ENCODE data around the gene SYNPR. TPM values are rescaled to one million over a fixed set of nuclear protein-coding genes. Genes with fewer than 3 reads are reported as not detected.

Gene SYNPR
- total RNA-seq, 1 experiment from 2014 or later, result not detected

DNA sequence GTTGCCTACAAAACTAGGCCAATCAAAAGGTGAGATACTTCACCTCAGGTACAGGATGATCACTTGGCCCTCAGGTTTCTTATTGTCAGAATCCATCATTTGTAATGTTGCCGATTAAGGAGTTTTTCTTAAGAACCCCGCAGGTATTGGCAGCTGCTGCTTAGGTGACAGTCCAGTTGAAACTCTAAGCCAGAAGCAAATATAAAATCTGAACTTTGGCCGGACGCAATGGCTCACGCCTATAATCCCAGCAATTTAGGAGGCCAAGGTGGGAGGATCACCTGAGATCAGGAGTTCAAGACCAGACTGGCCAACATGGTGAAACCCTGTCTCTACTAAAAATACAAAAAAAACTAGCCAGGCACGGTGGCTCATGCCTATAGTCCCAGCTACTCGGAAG, 331.3 kb downstream of the SYNPR start:
- no peak for ATAC-seq
- intact Hi-C loops (cut with micrococcal nuclease), result no loop called here
- ChIA-PET CTCF (no interaction called here), POLR2A (ENCODE audit: unreplicated experiment) (no interaction called here)
- DNase-seq, result no peak
- H3K79me2 ChIP-seq (ENCODE audit: low read length), result no peaks in the 10 kb centered on the region
- no peaks in the 10 kb centered on the region for H3K9me2 ChIP-seq (replicated peaks; ENCODE audit: low read length)
- no peaks in the 10 kb centered on the region for H4K20me1 ChIP-seq (ENCODE audit: low read length)
- H3K9ac ChIP-seq (ENCODE audit: low read length), result no peak overlapping the region
- no peaks in the 10 kb centered on the region for H3F3A ChIP-seq (ENCODE audit: low read length, unreplicated experiment)
- H3K27ac ChIP-seq (ENCODE audit: low read length), result no peak overlapping the region
- H3K9me3 ChIP-seq (ENCODE audit: low read length), result no peaks in the 10 kb centered on the region
- no peak for TF ChIP-seq EZH2 (IDR thresholded peaks at IDR 0.05; ENCODE audit: low read length, unreplicated experiment)
- no peak for TF ChIP-seq EZH2phosphoT487 (IDR thresholded peaks at IDR 0.05; ENCODE audit: borderline replicate concordance, low read length)
- TF ChIP-seq, protein P1, sequence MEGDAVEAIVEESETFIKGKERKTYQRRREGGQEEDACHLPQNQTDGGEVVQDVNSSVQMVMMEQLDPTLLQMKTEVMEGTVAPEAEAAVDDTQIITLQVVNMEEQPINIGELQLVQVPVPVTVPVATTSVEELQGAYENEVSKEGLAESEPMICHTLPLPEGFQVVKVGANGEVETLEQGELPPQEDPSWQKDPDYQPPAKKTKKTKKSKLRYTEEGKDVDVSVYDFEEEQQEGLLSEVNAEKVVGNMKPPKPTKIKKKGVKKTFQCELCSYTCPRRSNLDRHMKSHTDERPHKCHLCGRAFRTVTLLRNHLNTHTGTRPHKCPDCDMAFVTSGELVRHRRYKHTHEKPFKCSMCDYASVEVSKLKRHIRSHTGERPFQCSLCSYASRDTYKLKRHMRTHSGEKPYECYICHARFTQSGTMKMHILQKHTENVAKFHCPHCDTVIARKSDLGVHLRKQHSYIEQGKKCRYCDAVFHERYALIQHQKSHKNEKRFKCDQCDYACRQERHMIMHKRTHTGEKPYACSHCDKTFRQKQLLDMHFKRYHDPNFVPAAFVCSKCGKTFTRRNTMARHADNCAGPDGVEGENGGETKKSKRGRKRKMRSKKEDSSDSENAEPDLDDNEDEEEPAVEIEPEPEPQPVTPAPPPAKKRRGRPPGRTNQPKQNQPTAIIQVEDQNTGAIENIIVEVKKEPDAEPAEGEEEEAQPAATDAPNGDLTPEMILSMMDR (conservative IDR thresholded peaks at IDR 0.05; ENCODE audit: low read depth, low read length), result no peak
- H3K4me3 ChIP-seq (ENCODE audit: low read length), result no peak overlapping the region
- BruUV-seq (replicated peaks), result no TSS peak
- no peaks in the 10 kb centered on the region for H3K4me1 ChIP-seq (ENCODE audit: insufficient read depth, low read length)
- no peaks in the 10 kb centered on the region for H3K36me3 ChIP-seq (ENCODE audit: low read depth, low read length)
- H3K27me3 ChIP-seq (ENCODE audit: low read length), result peaks cover 8% of the 10 kb centered on the region; the same call in 1 of the 2 replicates
- H3K4me2 ChIP-seq (ENCODE audit: low read length), result no peak overlapping the region
- no peak overlapping the region for H2AFZ ChIP-seq (ENCODE audit: low read length)

DNA sequence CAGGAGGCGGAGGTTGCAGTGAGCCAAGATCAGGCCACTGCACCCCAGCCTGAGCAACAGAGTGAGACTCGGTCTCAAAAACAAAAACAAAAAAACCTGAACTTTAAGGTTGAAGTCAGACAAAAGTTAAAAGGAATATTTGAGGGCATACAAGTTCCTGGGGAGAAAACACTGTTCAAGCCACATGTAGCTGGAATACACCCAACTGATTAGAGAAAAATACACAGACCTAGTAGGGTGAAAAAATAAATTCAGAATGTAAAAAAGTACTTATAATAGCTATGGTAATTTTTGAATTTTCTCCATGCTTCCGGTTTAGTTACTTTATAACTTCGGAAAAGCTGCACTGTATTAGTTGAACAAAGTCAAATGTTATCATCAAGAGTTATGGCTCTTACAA, 331.7 kb downstream of the SYNPR start:
- no peak overlapping the region for H2AFZ ChIP-seq (ENCODE audit: low read length)
- intact Hi-C loops (cut with micrococcal nuclease), result no loop called here
- no peak for DNase-seq
- H3K27ac ChIP-seq (ENCODE audit: low read length), result no peak overlapping the region
- no peaks in the 10 kb centered on the region for H3K4me1 ChIP-seq (ENCODE audit: insufficient read depth, low read length)
- ATAC-seq, result no peak
- H3K36me3 ChIP-seq (ENCODE audit: low read depth, low read length), result no peaks in the 10 kb centered on the region
- no peak overlapping the region for H3K4me3 ChIP-seq (ENCODE audit: low read length)
- no TSS peak for BruUV-seq (replicated peaks)
- no peak overlapping the region for H3K9ac ChIP-seq (ENCODE audit: low read length)
- TF ChIP-seq, protein P1 (conservative IDR thresholded peaks at IDR 0.05; ENCODE audit: low read depth, low read length), result no peak
- TF ChIP-seq EZH2 (IDR thresholded peaks at IDR 0.05; ENCODE audit: low read length, unreplicated experiment) (no peak), EZH2phosphoT487 (IDR thresholded peaks at IDR 0.05; ENCODE audit: borderline replicate concordance, low read length) (no peak)
- POLR2A ChIA-PET (ENCODE audit: unreplicated experiment), result no interaction called here
- CTCF ChIA-PET, result no interaction called here
- H3K27me3 ChIP-seq (ENCODE audit: low read length), result peaks cover 10% of the 10 kb centered on the region; the same call in 1 of the 2 replicates
- H3F3A ChIP-seq (ENCODE audit: low read length, unreplicated experiment), result no peaks in the 10 kb centered on the region
- no peaks in the 10 kb centered on the region for H3K9me2 ChIP-seq (replicated peaks; ENCODE audit: low read length)
- no peak overlapping the region for H3K4me2 ChIP-seq (ENCODE audit: low read length)
- no peaks in the 10 kb centered on the region for H4K20me1 ChIP-seq (ENCODE audit: low read length)
- no peaks in the 10 kb centered on the region for H3K9me3 ChIP-seq (ENCODE audit: low read length)
- no peaks in the 10 kb centered on the region for H3K79me2 ChIP-seq (ENCODE audit: low read length)

DNA sequence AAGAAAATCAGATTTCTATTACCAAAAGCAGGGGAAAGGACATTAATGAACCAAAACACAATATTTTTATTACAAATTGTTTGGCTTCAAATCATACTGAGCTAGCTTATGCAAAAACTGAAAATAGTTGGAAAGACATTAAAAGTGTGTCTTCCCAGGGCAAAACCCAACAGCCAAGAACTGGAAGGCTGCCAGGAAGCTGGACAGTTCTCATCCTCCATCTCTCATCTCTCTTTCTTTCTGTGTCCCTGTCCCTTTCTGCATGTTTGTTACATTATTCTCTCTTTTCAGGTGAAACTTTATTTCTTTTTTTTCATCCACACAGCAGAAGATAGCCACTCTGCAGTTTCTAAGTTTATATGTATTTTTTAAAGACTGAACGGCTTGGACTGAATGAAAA, 333.3 kb downstream of the SYNPR start:
- H3K4me3 ChIP-seq (ENCODE audit: low read length), result no peak overlapping the region

More for the DNA sequence above, 333.3 kb downstream of the SYNPR start:
- Histone ChIP-seq H3K9me2 (replicated peaks; ENCODE audit: low read length) (no peaks in the 10 kb centered on the region), H2AFZ (ENCODE audit: low read length) (no peak overlapping the region), H3K79me2 (ENCODE audit: low read length) (no peaks in the 10 kb centered on the region), H3K4me2 (ENCODE audit: low read length) (no peak overlapping the region), H3K9ac (ENCODE audit: low read length) (no peak overlapping the region), H3K9me3 (ENCODE audit: low read length) (no peaks in the 10 kb centered on the region), H3K4me1 (ENCODE audit: insufficient read depth, low read length) (no peaks in the 10 kb centered on the region), H3F3A (ENCODE audit: low read length, unreplicated experiment) (no peaks in the 10 kb centered on the region), H3K27me3 (ENCODE audit: low read length) (peaks cover 18% of the 10 kb centered on the region; the same call in 1 of the 2 replicates), H3K36me3 (ENCODE audit: low read depth, low read length) (no peaks in the 10 kb centered on the region), H4K20me1 (ENCODE audit: low read length) (no peaks in the 10 kb centered on the region), H3K27ac (ENCODE audit: low read length) (no peak overlapping the region)
- ChIA-PET CTCF (no interaction called here), POLR2A (ENCODE audit: unreplicated experiment) (no interaction called here)
- ATAC-seq, result no peak
- TF ChIP-seq EZH2phosphoT487 (IDR thresholded peaks at IDR 0.05; ENCODE audit: borderline replicate concordance, low read length), result no peak
- TF ChIP-seq EZH2 (IDR thresholded peaks at IDR 0.05; ENCODE audit: low read length, unreplicated experiment), result no peak
- TF ChIP-seq, protein P1 (conservative IDR thresholded peaks at IDR 0.05; ENCODE audit: low read depth, low read length), result no peak
- no TSS peak for BruUV-seq (replicated peaks)
- DNase-seq, result no peak
- intact Hi-C loops (cut with micrococcal nuclease), result no loop called here

All from PC-3 (cell line).